ENCODE results near the gene SLC7A6OS.

- TF ChIP-seq CTCF (conservative IDR thresholded peaks at IDR 0.05; ENCODE audit: low read depth, low read length) (no peak), EZH2 (IDR thresholded peaks at IDR 0.05; ENCODE audit: borderline replicate concordance, low read depth, low read length, poor library complexity, severe bottlenecking) (no peak)
Measured at GRCh38 chr16:68296693-68297092, 14.1 kb downstream of the SLC7A6OS start.
